ENCODE results near the gene ARHGEF33.

The ARHGEF33 gene

GRCh38 chr2:39018638-39019037 lies 129.0 kb downstream of the ARHGEF33 start:
- no peak for DNase-seq (ENCODE audit: low read depth)

- no peak for DNase-seq (ENCODE audit: low read depth)
Observed at GRCh38 chr2:39020383-39020782, 130.7 kb downstream of the ARHGEF33 start.

GRCh38 chr2:39022642-39023235 lies 133.1 kb downstream of the ARHGEF33 start:
- no peak for DNase-seq (ENCODE audit: low read depth)

GRCh38 chr2:39023649-39024048 lies 134.0 kb downstream of the ARHGEF33 start:
- no peak for DNase-seq (ENCODE audit: low read depth)

- no peak for DNase-seq (ENCODE audit: low read depth)
Observed at GRCh38 chr2:39024833-39025232, 135.2 kb downstream of the ARHGEF33 start.
